Tibial artery (tissue), 4 donors: ENCODE data around the gene RHOT1.
A peak's percentile ranks its signal among the peaks of the same experiment; 100 is the strongest.

Experiments
- DNase-seq, 2 donors: peaks; one replicate each; pipeline ENCODE4 v3.0.0-alpha.2; 2019
- H3K27ac ChIP-seq, 2 donors: fragments of 200-600 bp; sonication (generic) in 1 of 2; 1 replicate in 1 of 2; 2 replicates in 1 of 2; pipeline ENCODE4 v1.5.1; 2018 to 2019; ENCODE audit warnings: mild to moderate bottlenecking in 1 of 2
- H3K27me3 ChIP-seq, 2 donors: fragments of 200-600 bp; sonication (generic) in 1 of 2; one replicate each; pipeline versions ENCODE4 v1.5.1 to v1.6.0; 2016 to 2019
- H3K36me3 ChIP-seq, 3 donors: fragments of 200-600 bp; sonication (generic) in 2 of 3; one replicate each; pipeline ENCODE4 v1.5.1; 2016 to 2019; ENCODE audit warnings: mild to moderate bottlenecking in 2 of 3
- H3K4me1 ChIP-seq, 4 donors: fragments of 200-600 bp; sonication (generic) in 2 of 4; 1 replicate in 3 of 4; 2 replicates in 1 of 4; pipeline ENCODE4 v1.5.1; 2016 to 2019
- H3K4me3 ChIP-seq, 2 donors: fragments of 200-600 bp; sonication (generic) in 1 of 2; 1 replicate in 1 of 2; 2 replicates in 1 of 2; pipeline ENCODE4 v1.5.1; 2018 to 2019; ENCODE audit warnings: mild to moderate bottlenecking in 2 of 2
- H3K9me3 ChIP-seq, 3 donors: fragments of 200-600 bp; sonication (generic) in 1 of 3; one replicate each; pipeline ENCODE4 v1.5.1; 2016 to 2019
- CTCF ChIP-seq, 2 experiments: fragments of 200-600 bp in 1 of 2; fragments of 450-650 bp in 1 of 2; IDR thresholded peaks; one replicate each; pipeline ENCODE4 v1.5.1; 2017 to 2019; ENCODE audit warnings: antibody characterized with exemption in 2 of 2, mild to moderate bottlenecking in 1 of 2, moderate library complexity in 1 of 2
- intact Hi-C: fragments of 100-400 bp; cut with DNase I; formaldehyde crosslinking; loops from one replicate; pipeline ENCODE4 v1.15.0; 2023; ENCODE audit warnings: low total_unique reads

RHOT1 gene

GRCh38 chr17:32266051-32266388 is 123.7 kb downstream of the RHOT1 start:
- no peak overlapping the region for H3K27ac ChIP-seq
- no peaks in the 10 kb centered on the region for H3K9me3 ChIP-seq
- DNase-seq: no peak
- intact Hi-C loops: no loop called here
- no peak for TF ChIP-seq CTCF (IDR thresholded peaks at IDR 0.05)
- peaks cover 0 to 58% of the 10 kb centered on the region in 2 donors for H3K27me3 ChIP-seq
- H3K36me3 ChIP-seq: no peaks in the 10 kb centered on the region
- peak overlapping the region; percentile 52 to 65 for H3K4me3 ChIP-seq
- H3K4me1 ChIP-seq: peaks cover 0 to 30% (median 24%) of the 10 kb centered on the region in 4 donors

DNA sequence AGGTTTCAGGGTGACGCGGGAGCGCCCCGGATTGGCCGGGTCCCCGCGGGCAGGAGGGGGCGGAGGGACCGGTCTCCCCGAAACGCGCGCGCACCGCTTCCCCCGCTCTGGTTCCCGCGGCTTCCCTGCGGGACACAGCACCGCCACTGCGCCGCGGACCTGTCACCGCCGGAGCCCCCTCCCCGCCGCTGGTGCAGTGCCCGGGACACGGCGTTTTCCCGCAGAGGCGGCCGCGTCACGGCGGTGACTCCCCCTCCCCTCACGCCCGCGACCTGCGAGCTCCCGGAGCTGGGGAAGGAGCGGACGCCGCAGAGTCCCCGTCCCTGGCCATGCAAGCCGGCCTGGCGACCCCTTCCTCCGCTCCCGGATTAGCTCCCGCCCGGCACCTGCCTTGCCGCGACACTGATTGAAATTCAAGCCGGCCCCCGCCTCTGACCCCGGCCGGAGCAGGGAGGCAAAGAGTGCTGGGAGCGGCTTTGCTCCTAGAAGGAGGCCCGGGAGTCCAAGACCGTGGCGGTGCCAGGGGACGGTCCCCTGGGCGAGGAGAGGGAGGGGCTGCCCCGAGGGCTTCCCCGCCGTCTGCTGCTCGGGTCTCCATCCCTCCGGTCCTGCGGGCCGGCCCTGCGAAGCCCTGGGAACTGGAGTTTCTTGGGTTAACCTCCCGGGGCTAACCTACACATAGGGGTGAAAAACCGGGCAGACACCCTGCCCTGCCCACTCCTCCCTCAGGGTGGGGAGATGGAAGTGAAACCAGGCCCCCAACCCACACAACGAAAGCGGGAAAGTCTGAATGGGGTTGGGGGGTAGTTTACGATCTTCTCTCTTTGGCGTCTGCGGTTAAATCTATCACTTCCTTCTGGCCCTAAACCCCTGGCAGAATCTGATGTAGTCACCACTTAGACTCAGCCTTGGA is 124.3 kb downstream of the RHOT1 start:
- peaks cover 0 to 30% (median 24%) of the 10 kb centered on the region in 4 donors for H3K4me1 ChIP-seq
- no peak for DNase-seq
- peaks cover 0 to 58% of the 10 kb centered on the region in 2 donors for H3K27me3 ChIP-seq
- intact Hi-C loops: no loop called here
- no peak overlapping the region for H3K27ac ChIP-seq
- H3K9me3 ChIP-seq: no peaks in the 10 kb centered on the region
- H3K4me3 ChIP-seq: peak overlapping the region; percentile 52 to 65
- H3K36me3 ChIP-seq: no peaks in the 10 kb centered on the region
- TF ChIP-seq CTCF (IDR thresholded peaks at IDR 0.05): no peak

DNA sequence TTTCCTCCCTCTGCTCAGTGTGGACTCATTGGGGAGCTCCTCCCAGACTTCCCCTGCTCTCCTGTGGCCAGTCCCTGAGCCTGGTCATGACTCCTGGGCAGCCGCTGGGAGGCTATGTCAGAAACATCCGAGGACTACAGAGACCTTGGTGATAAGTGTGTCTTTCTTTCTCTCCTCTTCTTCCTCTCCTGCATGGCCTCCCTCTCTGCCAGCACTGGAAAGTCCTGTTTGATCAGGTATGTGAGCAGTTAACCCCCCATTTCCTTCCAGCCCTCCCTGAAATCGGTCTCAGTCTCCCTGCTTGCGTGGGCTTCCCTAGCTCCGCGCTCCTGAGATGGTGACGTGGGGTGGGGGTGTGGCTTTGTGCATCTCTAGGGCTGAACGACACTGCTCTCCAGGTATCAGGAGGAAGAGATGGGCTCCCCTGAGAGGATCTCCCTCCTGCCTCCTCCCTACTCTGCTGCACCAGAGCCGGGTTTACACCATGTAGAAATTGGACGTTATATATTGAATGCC is 125.4 kb downstream of the RHOT1 start:
- H3K4me1 ChIP-seq: peaks cover 0 to 30% (median 24%) of the 10 kb centered on the region in 4 donors
- peaks cover 0 to 61% of the 10 kb centered on the region in 2 donors for H3K27me3 ChIP-seq
- no peak overlapping the region for H3K4me3 ChIP-seq
- intact Hi-C loops: no loop called here
- no peak for DNase-seq
- no peaks in the 10 kb centered on the region for H3K36me3 ChIP-seq
- no peak for TF ChIP-seq CTCF (IDR thresholded peaks at IDR 0.05)
- no peak overlapping the region for H3K27ac ChIP-seq
- no peaks in the 10 kb centered on the region for H3K9me3 ChIP-seq

DNA sequence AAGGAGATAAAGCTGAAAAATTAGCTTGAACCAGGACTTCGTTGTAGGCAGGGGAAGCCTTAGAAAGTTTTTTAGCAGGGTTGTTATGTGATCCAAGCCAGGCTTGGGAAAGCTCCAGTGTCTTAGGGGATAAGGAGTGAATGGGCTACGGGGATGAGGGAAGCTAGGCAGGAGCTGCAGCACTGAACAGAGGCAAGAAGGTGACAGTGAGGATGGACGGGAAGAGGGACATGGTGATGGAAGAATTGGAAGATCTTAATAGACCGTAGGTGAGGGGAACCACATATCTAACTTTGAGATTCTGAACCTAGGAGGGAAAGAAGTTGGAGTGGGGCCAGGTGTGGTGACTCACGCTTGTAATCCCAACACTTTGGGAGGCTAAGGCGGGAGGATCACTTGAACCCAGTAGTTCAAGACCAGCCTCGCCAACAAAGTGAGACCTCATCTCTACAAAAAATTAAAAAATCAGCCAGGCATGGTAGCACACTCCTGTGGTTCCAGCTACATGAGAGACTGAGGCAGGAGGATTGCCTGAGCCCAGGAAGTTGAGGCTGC is 126.5 kb downstream of the RHOT1 start:
- peaks cover 0 to 30% (median 24%) of the 10 kb centered on the region in 4 donors for H3K4me1 ChIP-seq
- no peak for TF ChIP-seq CTCF (IDR thresholded peaks at IDR 0.05)
- no peaks in the 10 kb centered on the region for H3K36me3 ChIP-seq
- no peak overlapping the region for H3K27ac ChIP-seq
- H3K9me3 ChIP-seq: no peaks in the 10 kb centered on the region
- DNase-seq: no peak
- H3K4me3 ChIP-seq: no peak overlapping the region
- intact Hi-C loops: no loop called here
- H3K27me3 ChIP-seq: peaks cover 0 to 71% of the 10 kb centered on the region in 2 donors

DNA sequence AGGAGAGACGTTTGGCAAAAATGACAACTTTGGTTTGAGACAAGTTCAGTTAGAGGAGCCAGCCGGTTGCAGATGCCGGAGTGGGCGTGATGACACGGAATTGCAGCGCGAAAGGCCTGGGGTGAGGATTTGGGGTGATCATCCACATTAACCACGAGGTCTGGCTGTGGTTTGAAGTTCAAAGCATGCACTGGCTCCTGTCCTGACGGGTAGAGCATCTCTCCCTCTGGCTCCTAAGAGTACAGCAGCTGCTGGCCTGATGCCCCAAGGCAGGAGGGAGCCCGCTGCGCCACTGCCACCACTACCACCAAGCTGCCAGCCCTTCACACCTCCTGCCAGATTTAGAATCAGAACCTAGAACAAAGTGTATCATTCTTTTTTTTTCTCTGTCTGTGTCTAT is 127.1 kb downstream of the RHOT1 start:
- Histone ChIP-seq H3K27me3 (peaks cover 0 to 77% of the 10 kb centered on the region in 2 donors), H3K27ac (no peak overlapping the region), H3K4me3 (no peak overlapping the region), H3K36me3 (no peaks in the 10 kb centered on the region), H3K9me3 (no peaks in the 10 kb centered on the region), H3K4me1 (peaks cover 0 to 30% (median 24%) of the 10 kb centered on the region in 4 donors)
- intact Hi-C loops: no loop called here
- TF ChIP-seq CTCF (IDR thresholded peaks at IDR 0.05): no peak
- DNase-seq: no peak
